Left renal cortex interstitium (tissue), 4 donors: Measurements from ENCODE around the gene CDH8. TPM values are rescaled to one million over a fixed set of nuclear protein-coding genes. Genes with fewer than 3 reads are reported as not detected.

ENCODE experiments used
- DNase-seq, 4 donors: peaks; one replicate each; pipeline ENCODE4 v3.0.0-alpha.2; 2013; ENCODE audit warnings: low read depth in 4 of 4, low spot score in 2 of 4, missing footprints in 1 of 4
- polyA plus RNA-seq, 4 donors: library from polyadenylated mRNA; unstranded; fragments of 120-200 nt; gene quantifications; one replicate each; pipeline ENCODE4 v1.2.1, GENCODE V29; 2013; ENCODE audit not compliant: insufficient read length in 4 of 4

The CDH8 gene
- polyA plus RNA-seq, 4 donors, result 3.5 to 5.8 (median 4.1) TPM

DNA sequence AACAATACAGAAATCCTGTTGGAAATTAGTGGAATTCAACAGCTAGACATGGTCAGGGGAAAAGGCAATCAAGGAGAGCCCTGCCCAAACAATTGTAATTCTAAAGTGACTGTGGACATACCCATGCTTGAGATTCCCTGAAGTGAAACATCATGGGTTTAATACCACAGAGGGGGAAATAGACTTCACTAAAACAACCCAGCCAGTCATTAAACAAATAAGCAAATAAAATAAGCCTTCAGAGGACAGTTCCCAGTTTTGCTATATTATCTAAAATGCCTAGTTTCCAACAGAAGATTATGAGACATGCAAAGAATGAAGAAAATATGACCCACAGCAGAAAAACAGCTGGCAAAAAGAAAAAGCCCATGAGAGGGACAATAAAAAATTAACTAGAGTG, 376.3 kb downstream of the CDH8 start:
- DNase-seq, result no peak

GRCh38 chr16:61654962-61655361, 381.3 kb downstream of the CDH8 start:
- DNase-seq, result no peak

DNA sequence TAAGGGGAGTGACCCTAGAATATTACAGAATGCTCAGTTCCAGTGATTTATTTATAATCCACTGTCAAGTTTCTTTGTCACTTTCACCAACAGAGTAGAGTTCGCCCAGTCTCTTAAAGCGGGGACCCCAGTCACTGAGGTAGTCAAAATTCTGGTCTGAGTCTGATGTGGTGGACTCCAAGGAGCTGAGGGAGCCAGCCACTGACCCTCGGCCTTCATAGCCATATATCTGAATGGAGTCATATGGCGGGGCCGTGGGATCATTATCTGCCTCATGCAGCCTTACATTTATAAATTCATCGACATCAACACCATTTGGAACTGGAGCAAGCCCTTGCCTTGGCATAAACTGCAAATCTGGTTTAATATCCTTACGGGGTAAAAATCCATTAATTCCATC, 382.7 kb downstream of the CDH8 start:
- DNase-seq, result no peak

DNA sequence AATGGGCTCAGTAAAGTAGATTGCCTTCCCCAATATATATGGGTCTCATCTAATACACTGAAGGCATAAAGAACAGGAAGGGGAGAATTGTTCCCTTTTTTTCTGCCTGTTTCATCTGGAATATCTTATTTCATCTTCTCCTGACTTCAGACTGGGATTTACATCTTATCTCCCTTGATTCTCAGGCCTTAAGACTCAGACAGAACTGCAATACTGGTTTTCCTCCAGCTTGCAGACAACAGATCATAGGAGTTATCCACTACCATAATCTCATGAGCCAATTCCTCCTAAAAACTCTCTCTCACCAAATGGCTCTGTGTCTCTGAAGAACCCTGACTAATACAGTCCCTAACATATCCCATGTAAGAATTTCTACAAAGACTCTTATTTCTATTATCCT, 390.7 kb downstream of the CDH8 start:
- no peak for DNase-seq

DNA sequence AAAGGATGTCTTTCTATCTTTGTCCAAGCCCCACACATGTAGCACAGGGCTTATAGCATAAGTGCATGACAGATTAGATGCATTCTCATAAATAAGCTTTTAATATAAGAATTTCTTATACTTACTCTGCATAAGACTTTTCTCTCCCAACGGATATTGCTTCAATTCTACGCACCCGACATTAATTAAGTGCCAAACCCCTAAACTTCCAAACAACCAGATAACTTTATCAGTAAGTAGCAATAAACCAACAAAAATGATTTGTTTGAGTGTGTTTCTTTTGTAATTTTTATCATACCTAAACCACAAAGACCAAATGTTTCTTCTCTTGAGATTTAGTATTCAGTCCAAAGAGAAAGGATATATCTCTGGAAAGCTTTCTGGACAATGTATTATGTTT, 391.5 kb downstream of the CDH8 start:
- DNase-seq, result no peak

DNA sequence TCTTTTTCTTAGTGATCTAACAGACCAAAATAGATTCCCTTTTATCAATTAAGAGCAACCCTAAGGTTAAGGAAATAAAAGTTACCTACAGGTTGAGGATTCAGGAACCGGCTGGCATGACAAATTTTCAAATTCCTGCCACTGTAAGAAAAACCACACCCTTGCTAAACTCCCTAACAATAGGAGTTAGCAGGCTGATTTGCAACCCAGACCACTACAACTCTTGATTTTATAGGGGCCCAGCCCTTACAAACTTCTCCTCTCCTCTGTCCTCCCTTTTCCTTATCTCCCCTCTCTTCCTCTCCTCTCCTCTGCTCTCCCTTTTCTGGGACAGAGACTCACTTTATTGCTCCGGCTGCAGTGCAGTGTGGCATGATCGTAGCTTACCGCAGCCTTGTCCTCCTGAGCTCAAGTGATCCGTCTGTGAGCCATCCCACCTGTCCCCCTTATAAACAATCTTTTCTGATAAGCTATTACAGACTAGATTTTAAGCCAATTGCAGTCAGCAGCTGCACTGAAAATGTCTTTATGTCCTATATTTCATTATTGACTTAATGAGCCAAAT, 418.9 kb downstream of the CDH8 start:
- DNase-seq, result no peak

GRCh38 chr16:61616088-61616487, 420.1 kb downstream of the CDH8 start:
- DNase-seq, result no peak

GRCh38 chr16:61611847-61612491, 424.3 kb downstream of the CDH8 start:
- no peak for DNase-seq

- no peak for DNase-seq
These were observed 429.7 kb downstream of the CDH8 start for GRCh38 chr16:61606581-61606980.
